ENCODE results near the gene MANF.

DNA sequence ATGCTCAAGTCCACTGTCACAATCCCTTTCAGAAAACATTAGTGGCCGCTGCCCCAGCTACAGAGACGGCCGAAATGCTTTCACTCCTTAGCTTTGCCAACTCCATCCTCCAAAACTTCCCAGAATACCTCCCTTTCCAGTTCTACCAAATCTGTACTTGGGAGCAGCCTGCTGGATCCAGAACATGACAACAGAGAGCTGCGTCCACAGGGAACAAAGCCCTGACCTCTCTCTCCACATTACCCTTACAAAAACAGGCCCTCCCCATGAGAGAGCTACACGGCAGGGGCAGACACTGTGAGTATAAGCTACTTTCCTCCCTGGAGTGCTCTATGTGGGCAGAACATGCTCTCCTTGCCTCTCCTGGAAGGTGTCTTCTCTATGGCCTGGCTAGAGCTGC, 12.3 kb downstream of the MANF start:
- TF ChIP-seq FOXP1 (IDR thresholded peaks at IDR 0.05): no peak
- no peak for TF ChIP-seq FOXP1 (CRISPR knock-in tag; IDR thresholded peaks at IDR 0.05)
- no peak for TF ChIP-seq HMGXB4 (CRISPR knock-in tag; IDR thresholded peaks at IDR 0.05; ENCODE audit: borderline replicate concordance in 1 of 2, low read depth in 1 of 2)
- TF ChIP-seq EP300 (IDR thresholded peaks at IDR 0.05; ENCODE audit: low read depth in 2 of 2, low read length in 2 of 2): no peak
- TF ChIP-seq EP300 (CRISPR knock-in tag; IDR thresholded peaks at IDR 0.05; ENCODE audit: borderline replicate concordance): no peak
- no peak for TF ChIP-seq SNRNP70 (IDR thresholded peaks at IDR 0.05; ENCODE audit: low read depth, low read length)
- TF ChIP-seq MAX (IDR thresholded peaks at IDR 0.05): no peak

Measured in HepG2 (cell line).